ENCODE measurements around the gene VWA5B1.

- TF ChIP-seq CTCF (IDR thresholded peaks at IDR 0.05; ENCODE audit: control extremely low read depth in 1 of 3, insufficient read depth in 1 of 3, low read depth in 1 of 3, low read length in 3 of 3) (no peak), EZH2 (IDR thresholded peaks at IDR 0.05; ENCODE audit: low read depth, low read length, severe bottlenecking) (no peak), USF2 (IDR thresholded peaks at IDR 0.05; ENCODE audit: low read length) (no peak), POLR2AphosphoS5 (IDR thresholded peaks at IDR 0.05; ENCODE audit: low read depth, low read length) (no peak), CEBPB (IDR thresholded peaks at IDR 0.05; ENCODE audit: low read depth, low read length) (no peak), CTBP2 (IDR thresholded peaks at IDR 0.05; ENCODE audit: borderline replicate concordance, insufficient read depth, insufficient read length, low read length) (no peak), EP300 (IDR thresholded peaks at IDR 0.05; ENCODE audit: borderline replicate concordance in 1 of 2, low read depth in 2 of 2, low read length in 2 of 2) (no peak), POU5F1 (IDR thresholded peaks at IDR 0.05; ENCODE audit: low read depth, low read length) (no peak), RXRA (IDR thresholded peaks at IDR 0.05; ENCODE audit: insufficient read depth, low read depth, low read length) (no peak), SIX5 (IDR thresholded peaks at IDR 0.05; ENCODE audit: low read depth, low read length) (no peak), SRF (IDR thresholded peaks at IDR 0.05; ENCODE audit: low read depth, low read length) (no peak), SP1 (IDR thresholded peaks at IDR 0.05; ENCODE audit: low read depth, low read length) (no peak), SP4 (IDR thresholded peaks at IDR 0.05; ENCODE audit: low read length) (no peak)
Measured at GRCh38 chr1:20353836-20354235, 63.2 kb downstream of the VWA5B1 start.

Measured in H1 (cell line).